Ovary (tissue), 9 donors: ENCODE data around the gene NR4A1. TPM values are rescaled to one million over a fixed set of nuclear protein-coding genes. Genes with fewer than 3 reads are reported as not detected.

Experiments
- DNase-seq, 5 donors: peaks; one replicate each; pipeline ENCODE4 v3.0.0-alpha.2; 2019 to 2020
- H3K27ac ChIP-seq, 2 donors: fragments of 200-600 bp; one replicate each; pipeline versions ENCODE4 v1.5.1 to v1.8.0; 2019 to 2022
- H3K27me3 ChIP-seq: fragments of 200-600 bp; one replicate; pipeline ENCODE4 v1.8.0; 2022
- H3K36me3 ChIP-seq: fragments of 200-600 bp; sonication (generic); one replicate; pipeline ENCODE4 v1.5.1; 2019
- H3K4me1 ChIP-seq: one replicate; pipeline ENCODE4 v1.8.1; 2013; ENCODE audit warnings: mild to moderate bottlenecking, moderate library complexity; ENCODE audit not compliant: insufficient read depth
- H3K4me3 ChIP-seq: fragments of 200-600 bp; sonication (generic); one replicate; pipeline ENCODE4 v1.5.1; 2017
- H3K9me3 ChIP-seq, 2 donors: fragments of 200-600 bp in 1 of 2; sonication (generic) in 1 of 2; one replicate each; pipeline versions ENCODE4 v1.5.1 to v1.8.1; 2013 to 2019; ENCODE audit warnings: mild to moderate bottlenecking in 1 of 2, moderate library complexity in 1 of 2
- CTCF ChIP-seq, 3 donors: fragments of 450-650 bp in 2 of 3; fragments of 200-600 bp in 1 of 3; IDR thresholded peaks; one replicate each; pipeline versions ENCODE4 v1.5.1 to v1.8.0; 2016 to 2022; ENCODE audit warnings: antibody characterized with exemption in 3 of 3, mild to moderate bottlenecking in 1 of 3
- EP300 ChIP-seq: sonication (generic); formaldehyde crosslinking; IDR thresholded peaks from one replicate; pipeline ENCODE4 v1.6.1; 2017; ENCODE audit warnings: antibody characterized with exemption
- POLR2A ChIP-seq: fragments of 450-650 bp; IDR thresholded peaks from one replicate; pipeline ENCODE4 v1.6.1; 2017; ENCODE audit warnings: antibody characterized with exemption, mild to moderate bottlenecking, moderate library complexity
- WGBS, 3 donors: extraction: QIAGEN DNeasy Blood & Tissue Kit in 1 of 3; methylation state at CpG; one replicate each; pipeline versions ENCODE4 v1.1.5 to v1.1.7; 2013 to 2017; 5-methylcytosine and 5-hydroxymethylcytosine counted together
- intact Hi-C, 4 donors: fragments of 100-400 bp; cut with DNase I; formaldehyde crosslinking; loops; one replicate each; pipeline versions ENCODE4 v1.11.0 to v1.15.1; 2022 to 2023
- polyA plus RNA-seq, 2 donors: library from polyadenylated mRNA; stranded (reverse); fragments of 200-250 nt in 1 of 2; fragments of 350-450 nt in 1 of 2; fragmentation: Illumina TruSeq in 1 of 2; extraction: RNeasy Lipid Tissue Mini Kit (QIAGEN cat#74804) in 1 of 2; gene quantifications; one replicate each; pipeline ENCODE4 v1.2.3, GENCODE V29; 2013 to 2014
- total RNA-seq, 7 donors: library from RNA; depleted of rRNA in 2 of 7; stranded (reverse); fragments of >200 nt in 2 of 7; fragmentation: NEBNext Ultra II Directional in 3 of 7; extraction: Animal tissue kit (Norgen Biotek cat#: 25700) in 3 of 7; gene quantifications; one replicate each; pipeline versions ENCODE4 v1.1.0 to v1.2.4, GENCODE V29; 2016 to 2023
- donor health status: DM: no; HTN: no; CAD: no; lungs with moderate emphysema.
- donor health status: DM: no; HTN: no; CAD: no.
- donor health status: Bipolar disorder and iron deficiency.
- donor health status: DM: yes; HTN: yes; CAD: no.
- donor health status: DM: no; HTN: no; CAD: no.
- donor health status: DM: yes; HTN: yes; CAD: no.

NR4A1 gene
- total and polyA plus RNA-seq, 9 donors = 41.7 to 1,603 (median 246) TPM

GRCh38 chr12:52018433-52019112, 32.7 kb upstream of the NR4A1 start:
- WGBS, 3 donors = 73 to 92% (median 82%) methylated on average over 4 of the region's 4 CpGs
- Histone ChIP-seq H3K36me3 (no peaks in the 10 kb centered on the region), H3K27ac (no peak overlapping the region), H3K27me3 (no peaks in the 10 kb centered on the region), H3K4me1 (no peaks in the 10 kb centered on the region), H3K4me3 (no peak overlapping the region), H3K9me3 (no peaks in the 10 kb centered on the region)
- DNase-seq = no peak
- intact Hi-C loops = no loop called here
- no peak for TF ChIP-seq EP300

GRCh38 chr12:52019113-52019770, 32.0 kb upstream of the NR4A1 start:
- no peak for DNase-seq
- Histone ChIP-seq H3K9me3 (no peaks in the 10 kb centered on the region), H3K4me1 (peaks cover 2% of the 10 kb centered on the region), H3K27ac (no peak overlapping the region), H3K27me3 (no peaks in the 10 kb centered on the region), H3K36me3 (no peaks in the 10 kb centered on the region), H3K4me3 (no peak overlapping the region)
- intact Hi-C loops = no loop called here
- 66 to 70% (median 67%) methylated on average over 13 of the region's 13 CpGs for WGBS, 3 donors
- TF ChIP-seq CTCF (IDR thresholded peaks at IDR 0.05) = no peak
- TF ChIP-seq EP300 = no peak
- TF ChIP-seq POLR2A = no peak

- intact Hi-C loops = no loop called here
- TF ChIP-seq POLR2A = no peak
- peak; percentile 17 to 67 (median 52) for TF ChIP-seq CTCF (IDR thresholded peaks at IDR 0.05)
- no peak for TF ChIP-seq EP300
- no peak overlapping the region for H3K27ac ChIP-seq
- H3K4me1 ChIP-seq = peaks cover 2% of the 10 kb centered on the region
- H3K36me3 ChIP-seq = no peaks in the 10 kb centered on the region
- no peaks in the 10 kb centered on the region for H3K9me3 ChIP-seq
- peak in 2 of 5 donors; percentile 65 to 74 for DNase-seq
- H3K27me3 ChIP-seq = no peaks in the 10 kb centered on the region
- WGBS, 3 donors = 36 to 44% (median 44%) methylated on average over 9 of the region's 9 CpGs
- no peak overlapping the region for H3K4me3 ChIP-seq
Measured at GRCh38 chr12:52020539-52021336, 30.5 kb upstream of the NR4A1 start.

GRCh38 chr12:52022841-52023181, 28.4 kb upstream of the NR4A1 start:
- peak in 2 of 5 donors; percentile 34 to 43 for DNase-seq
- no peaks in the 10 kb centered on the region for H3K27me3 ChIP-seq
- TF ChIP-seq CTCF (IDR thresholded peaks at IDR 0.05) = no peak
- no peak for TF ChIP-seq POLR2A
- TF ChIP-seq EP300 = no peak
- H3K27ac ChIP-seq = no peak overlapping the region
- H3K36me3 ChIP-seq = no peaks in the 10 kb centered on the region
- H3K9me3 ChIP-seq = no peaks in the 10 kb centered on the region
- H3K4me3 ChIP-seq = peak overlapping the region; percentile 34
- H3K4me1 ChIP-seq = peaks cover 8% of the 10 kb centered on the region
- intact Hi-C loops = loop anchor here in 2 of 4 donors (2.0 kb wide), 1 partner anchor 20 kb away; no protein-coding TSS in a partner anchor
- WGBS, 3 donors = 31 to 36% (median 34%) methylated on average over 14 of the region's 14 CpGs
